NCI-H510A (cell line): ENCODE data around the gene RARB.

Experiments used
- DNase-seq: peaks from one replicate; lab custom pipeline; 2025; lab: John Stamatoyannopoulos, UW

RARB gene

GRCh38 chr3:25554376-25554775 lies 126.3 kb downstream of the RARB start:
- DNase-seq = no peak

GRCh38 chr3:25555695-25556437 lies 127.8 kb downstream of the RARB start:
- DNase-seq = no peak

GRCh38 chr3:25556447-25556846 lies 128.4 kb downstream of the RARB start:
- no peak for DNase-seq

GRCh38 chr3:25557694-25558093 lies 129.6 kb downstream of the RARB start:
- DNase-seq = no peak

- no peak for DNase-seq
Measured at GRCh38 chr3:25558121-25558520, 130.1 kb downstream of the RARB start.

- DNase-seq = no peak
Measured at GRCh38 chr3:25558796-25559195, 130.7 kb downstream of the RARB start.

GRCh38 chr3:25563601-25564000 lies 135.5 kb downstream of the RARB start:
- no peak for DNase-seq

- no peak for DNase-seq
Measured at GRCh38 chr3:25564075-25564474, 136.0 kb downstream of the RARB start.

GRCh38 chr3:25565807-25566206 lies 137.7 kb downstream of the RARB start:
- DNase-seq = no peak

GRCh38 chr3:25566358-25566920 lies 138.4 kb downstream of the RARB start:
- no peak for DNase-seq

GRCh38 chr3:25567388-25567787 lies 139.3 kb downstream of the RARB start:
- DNase-seq = no peak

- no peak for DNase-seq
Measured at GRCh38 chr3:25567806-25568524, 139.9 kb downstream of the RARB start.

GRCh38 chr3:25568525-25569078 lies 140.5 kb downstream of the RARB start:
- no peak for DNase-seq

- DNase-seq = no peak
Measured at GRCh38 chr3:25571285-25571684, 143.2 kb downstream of the RARB start.

GRCh38 chr3:25572336-25572735 lies 144.3 kb downstream of the RARB start:
- DNase-seq = no peak

GRCh38 chr3:25572919-25573385 lies 144.9 kb downstream of the RARB start:
- no peak for DNase-seq

- no peak for DNase-seq
Measured at GRCh38 chr3:25573386-25574171, 145.5 kb downstream of the RARB start.

- DNase-seq = no peak
Measured at GRCh38 chr3:25574172-25574765, 146.2 kb downstream of the RARB start.

GRCh38 chr3:25575001-25575400 lies 146.9 kb downstream of the RARB start:
- DNase-seq = no peak

GRCh38 chr3:25576146-25576545 lies 148.1 kb downstream of the RARB start:
- DNase-seq = no peak

GRCh38 chr3:25576831-25577454 lies 148.9 kb downstream of the RARB start:
- DNase-seq = no peak
